SW 1271 (cell line): ENCODE data around the gene PGLYRP4.
"Not testable (repeated sequence)": the region's sequence is repeated elsewhere in the genome, so short reads cannot be mapped to it uniquely, and the experiment has no call there.

Experiments used
- DNase-seq, 2 experiments: peaks; one replicate each; lab custom pipeline; 2025; lab: John Stamatoyannopoulos, UW

The PGLYRP4 gene

GRCh38 chr1:153337980-153338853 is 10.4 kb downstream of the PGLYRP4 start:
- DNase-seq: no peak

- DNase-seq: no peak
Measured at GRCh38 chr1:153336650-153337049, 12.0 kb downstream of the PGLYRP4 start.

- no peak for DNase-seq
Measured at GRCh38 chr1:153333902-153334301, 14.7 kb downstream of the PGLYRP4 start.

GRCh38 chr1:153324912-153325311 is 23.7 kb downstream of the PGLYRP4 start:
- DNase-seq: no peak

- DNase-seq: no peak
Measured at GRCh38 chr1:153322568-153322967, 26.1 kb downstream of the PGLYRP4 start.

- not testable (repeated sequence) for DNase-seq
Measured at GRCh38 chr1:153318145-153318544, 30.5 kb downstream of the PGLYRP4 start.

GRCh38 chr1:153316013-153316412 is 32.6 kb downstream of the PGLYRP4 start:
- DNase-seq: not testable (repeated sequence)

- not testable (repeated sequence) for DNase-seq
Measured at GRCh38 chr1:153314388-153314787, 34.3 kb downstream of the PGLYRP4 start.

- DNase-seq: no peak
Measured at GRCh38 chr1:153313288-153313687, 35.4 kb downstream of the PGLYRP4 start.

GRCh38 chr1:153312570-153313186 is 36.0 kb downstream of the PGLYRP4 start, which contains the start of gene PGLYRP3:
Gene PGLYRP3 (minus strand): TSS chr1:153312952. CDS start chr1:153310665, 2,287 bp downstream.
- no peak for DNase-seq

- no peak for DNase-seq
Measured at GRCh38 chr1:153310526-153310925, 38.1 kb downstream of the PGLYRP4 start.

GRCh38 chr1:153309441-153309840 is 39.2 kb downstream of the PGLYRP4 start:
- no peak for DNase-seq

- no peak for DNase-seq
Measured at GRCh38 chr1:153308540-153308939, 40.1 kb downstream of the PGLYRP4 start.

GRCh38 chr1:153307221-153307600 is 41.4 kb downstream of the PGLYRP4 start:
- no peak for DNase-seq

GRCh38 chr1:153306303-153307220 is 42.1 kb downstream of the PGLYRP4 start:
- no peak for DNase-seq

- no peak for DNase-seq
Measured at GRCh38 chr1:153305682-153306081, 43.0 kb downstream of the PGLYRP4 start.

GRCh38 chr1:153302308-153302707 is 46.3 kb downstream of the PGLYRP4 start:
- no peak for DNase-seq

GRCh38 chr1:153293851-153294250 is 54.8 kb downstream of the PGLYRP4 start:
- DNase-seq: no peak

- DNase-seq: no peak
Measured at GRCh38 chr1:153293480-153293775, 55.2 kb downstream of the PGLYRP4 start.

- DNase-seq: no peak
Measured at GRCh38 chr1:153292740-153293479, 55.7 kb downstream of the PGLYRP4 start.

- no peak for DNase-seq
Measured at GRCh38 chr1:153292185-153292584, 56.5 kb downstream of the PGLYRP4 start.

GRCh38 chr1:153291514-153291913 is 57.1 kb downstream of the PGLYRP4 start:
- DNase-seq: no peak
